ENCODE measurements around the gene GRIA3. TPM values are rescaled to one million over a fixed set of nuclear protein-coding genes. Genes with fewer than 3 reads are reported as not detected.

GRIA3 gene
- total RNA-seq, 1 donor from 2014 or later: 12.4 TPM

- no peak for DNase-seq (ENCODE audit: extremely low spot score, unreplicated experiment)
- Mint-ChIP-seq H3K27ac (no peak overlapping the region), H3K36me3 (no peaks in the 10 kb centered on the region), H3K27me3 (no peaks in the 10 kb centered on the region), H3K4me1 (ENCODE audit: unreplicated experiment) (no peaks in the 10 kb centered on the region), H3K4me3 (no peak overlapping the region), H3K9me3 (no peaks in the 10 kb centered on the region)
- no peak for TF ChIP-seq CTCF (conservative IDR thresholded peaks at IDR 0.05)
Observed at GRCh38 chrX:123236859-123237258, 52.8 kb downstream of the GRIA3 start.

DNA sequence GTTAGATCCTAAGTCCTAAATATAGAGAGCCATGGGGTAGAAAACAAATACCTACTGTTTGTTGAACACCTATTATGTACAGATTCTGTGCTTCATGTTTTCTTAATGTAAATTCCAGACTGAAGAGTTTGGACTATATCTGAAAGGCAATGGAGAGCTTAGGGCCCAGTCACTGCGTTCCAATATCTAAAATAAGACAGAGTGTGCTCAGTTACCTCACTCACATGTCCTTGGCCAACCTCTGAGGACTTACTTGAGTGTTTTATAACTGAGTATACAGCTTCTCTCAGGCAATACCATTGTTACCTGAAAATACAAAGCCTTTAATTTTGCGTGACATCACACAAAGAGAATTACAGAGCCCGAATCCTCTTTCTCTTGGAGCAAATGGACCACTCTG lies 53.2 kb downstream of the GRIA3 start:
- no peaks in the 10 kb centered on the region for H3K36me3 Mint-ChIP-seq
- no peaks in the 10 kb centered on the region for H3K27me3 Mint-ChIP-seq
- H3K9me3 Mint-ChIP-seq: no peaks in the 10 kb centered on the region
- TF ChIP-seq CTCF (conservative IDR thresholded peaks at IDR 0.05): no peak
- no peak overlapping the region for H3K4me3 Mint-ChIP-seq
- no peak overlapping the region for H3K27ac Mint-ChIP-seq
- DNase-seq (ENCODE audit: extremely low spot score, unreplicated experiment): no peak
- no peaks in the 10 kb centered on the region for H3K4me1 Mint-ChIP-seq (ENCODE audit: unreplicated experiment)

- Mint-ChIP-seq H3K36me3 (no peaks in the 10 kb centered on the region), H3K27me3 (no peaks in the 10 kb centered on the region), H3K4me1 (ENCODE audit: unreplicated experiment) (no peaks in the 10 kb centered on the region), H3K9me3 (peaks cover 7% of the 10 kb centered on the region), H3K4me3 (no peak overlapping the region), H3K27ac (no peak overlapping the region)
- no peak for TF ChIP-seq CTCF (conservative IDR thresholded peaks at IDR 0.05)
- DNase-seq (ENCODE audit: extremely low spot score, unreplicated experiment): no peak
Observed at GRCh38 chrX:123254457-123254856, 70.4 kb downstream of the GRIA3 start.

GRCh38 chrX:123256378-123256777 lies 72.3 kb downstream of the GRIA3 start:
- H3K36me3 Mint-ChIP-seq: no peaks in the 10 kb centered on the region
- no peak overlapping the region for H3K27ac Mint-ChIP-seq
- no peak overlapping the region for H3K4me3 Mint-ChIP-seq
- no peak for DNase-seq (ENCODE audit: extremely low spot score, unreplicated experiment)
- no peaks in the 10 kb centered on the region for H3K27me3 Mint-ChIP-seq
- no peak for TF ChIP-seq CTCF (conservative IDR thresholded peaks at IDR 0.05)
- H3K4me1 Mint-ChIP-seq (ENCODE audit: unreplicated experiment): no peaks in the 10 kb centered on the region
- H3K9me3 Mint-ChIP-seq: peaks cover 7% of the 10 kb centered on the region

DNA sequence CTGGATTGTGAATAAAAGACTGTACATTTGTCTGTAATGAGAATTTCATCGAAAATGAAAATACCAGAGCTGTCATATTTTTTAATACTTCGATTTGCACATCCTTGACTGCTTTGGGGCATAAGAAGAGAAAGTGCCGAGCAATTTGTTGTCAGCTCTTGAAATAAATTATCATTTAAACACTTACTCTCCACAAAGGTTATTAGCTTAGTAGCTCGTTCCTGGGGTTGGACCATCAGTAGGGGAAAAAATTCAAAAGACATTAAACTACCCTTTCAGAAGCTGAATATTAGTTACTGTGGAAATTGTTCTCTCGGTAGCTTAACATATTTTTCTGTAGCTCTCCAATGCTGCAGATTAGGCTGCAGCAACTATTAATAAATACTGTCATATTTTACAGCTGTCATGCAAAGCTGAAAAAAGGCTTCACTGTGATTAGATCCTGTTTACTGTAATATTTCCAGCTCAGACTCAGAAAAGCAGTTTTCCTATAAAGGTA lies 76.9 kb downstream of the GRIA3 start:
- H3K4me1 Mint-ChIP-seq (ENCODE audit: unreplicated experiment): peaks cover 7% of the 10 kb centered on the region
- no peaks in the 10 kb centered on the region for H3K36me3 Mint-ChIP-seq
- H3K27ac Mint-ChIP-seq: no peak overlapping the region
- no peak overlapping the region for H3K4me3 Mint-ChIP-seq
- no peak for TF ChIP-seq CTCF (conservative IDR thresholded peaks at IDR 0.05)
- no peaks in the 10 kb centered on the region for H3K9me3 Mint-ChIP-seq
- DNase-seq (ENCODE audit: extremely low spot score, unreplicated experiment): no peak
- no peaks in the 10 kb centered on the region for H3K27me3 Mint-ChIP-seq

DNA sequence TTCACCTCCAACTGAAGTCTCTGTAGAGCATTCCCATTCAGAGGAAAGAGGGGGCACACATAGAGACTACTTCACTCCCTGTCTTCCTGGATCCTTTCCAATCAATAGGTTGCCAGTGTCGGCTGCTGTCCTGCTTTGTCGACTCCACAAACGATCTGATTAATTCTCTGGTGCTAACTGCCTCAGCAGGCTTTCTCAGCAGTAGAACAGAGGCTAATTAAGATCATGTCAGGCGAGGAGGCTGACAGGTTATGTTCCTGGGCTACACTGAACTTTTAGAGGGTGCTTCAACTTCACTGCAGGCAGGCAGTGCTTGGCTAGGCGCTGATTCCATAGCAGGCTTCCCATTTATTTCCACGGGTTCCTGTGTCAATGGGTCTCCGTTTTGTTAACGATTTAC lies 79.2 kb downstream of the GRIA3 start:
- Mint-ChIP-seq H3K4me1 (ENCODE audit: unreplicated experiment) (peaks cover 7% of the 10 kb centered on the region), H3K4me3 (peak overlapping the region; percentile 29), H3K9me3 (peaks cover 6% of the 10 kb centered on the region), H3K27me3 (no peaks in the 10 kb centered on the region), H3K36me3 (peaks cover 4% of the 10 kb centered on the region), H3K27ac (no peak overlapping the region)
- DNase-seq (ENCODE audit: extremely low spot score, unreplicated experiment): no peak
- TF ChIP-seq CTCF (conservative IDR thresholded peaks at IDR 0.05): no peak
